ENCODE measurements around the gene ARHGAP45.

Gene ARHGAP45

DNA sequence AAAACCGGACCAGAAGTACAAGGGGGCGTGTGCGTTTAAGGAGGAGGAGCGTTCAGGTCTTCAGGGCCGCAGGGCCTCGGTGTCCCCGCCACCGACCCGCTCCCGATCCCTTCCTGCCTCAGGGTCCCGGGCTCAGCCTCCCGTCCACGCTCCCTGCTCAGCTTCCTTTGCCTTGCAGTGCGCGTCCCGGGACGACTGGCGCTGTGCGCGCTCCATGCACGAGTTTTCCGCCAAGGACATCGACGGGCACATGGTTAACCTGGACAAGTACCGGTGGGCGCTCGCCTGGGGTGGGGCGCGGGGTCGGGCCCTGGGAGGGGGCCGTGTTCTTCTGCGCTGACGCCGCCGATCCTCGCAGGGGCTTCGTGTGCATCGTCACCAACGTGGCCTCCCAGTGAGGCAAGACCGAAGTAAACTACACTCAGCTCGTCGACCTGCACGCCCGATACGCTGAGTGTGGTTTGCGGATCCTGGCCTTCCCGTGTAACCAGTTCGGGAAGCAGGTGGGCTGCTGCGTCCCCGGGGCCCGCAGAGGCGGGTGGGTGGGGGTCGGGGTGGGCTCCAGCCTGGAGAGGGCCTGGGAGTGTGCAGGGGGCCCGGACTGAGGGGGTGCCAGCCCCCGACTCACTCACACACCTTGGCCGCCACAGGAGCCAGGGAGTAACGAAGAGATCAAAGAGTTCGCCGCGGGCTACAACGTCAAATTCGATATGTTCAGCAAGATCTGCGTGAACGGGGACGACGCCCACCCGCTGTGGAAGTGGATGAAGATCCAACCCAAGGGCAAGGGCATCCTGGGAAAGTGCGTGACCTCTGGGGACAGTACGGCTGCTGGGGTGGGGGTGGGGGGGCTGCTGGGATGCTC is 38.3 kb downstream of the ARHGAP45 start:
- Histone ChIP-seq H2AFZ (ENCODE audit: low read length) (peak overlapping the region; percentile 82), H2BK15ac (ENCODE audit: low read length) (no peak overlapping the region), H4K8ac (ENCODE audit: low read depth, low read length) (no peak overlapping the region), H3K23ac (ENCODE audit: low read depth, low read length, poor library complexity) (peak overlapping the region; percentile 94), H2BK5ac (ENCODE audit: low read length) (peak overlapping the region; percentile 98), H2BK12ac (ENCODE audit: low read length) (no peak overlapping the region), H2AK5ac (ENCODE audit: low read depth, low read length) (peak overlapping the region; percentile 99), H3K9ac (ENCODE audit: low read depth, low read length, poor library complexity) (peak overlapping the region; percentile 95), H3K36me3 (replicated peaks in 1 of 2; ENCODE audit: control insufficient read depth in 2 of 2, insufficient read depth in 2 of 2, low read length in 2 of 2) (peaks cover 20 to 34% of the 10 kb centered on the region in 2 donors), H2BK120ac (ENCODE audit: low read depth, low read length) (peak overlapping the region; percentile 87), H4K91ac (ENCODE audit: low read depth, low read length, poor library complexity) (no peak overlapping the region), H3K9me3 (replicated peaks in 1 of 2; ENCODE audit: control insufficient read depth in 2 of 2, insufficient read depth in 1 of 2, low read depth in 1 of 2, low read length in 2 of 2) (no peaks in the 10 kb centered on the region), H3K18ac (ENCODE audit: low read length) (peak overlapping the region; percentile 94), H3K4me2 (ENCODE audit: insufficient read depth, low read length, poor library complexity, severe bottlenecking) (peak overlapping the region; percentile 93), H3K27ac (replicated peaks; ENCODE audit: low read length) (peak overlapping the region; percentile 97), H3K27me3 (ENCODE audit: control insufficient read depth in 3 of 3, insufficient read depth in 3 of 3, low read depth in 1 of 3, low read length in 3 of 3) (no peaks in the 10 kb centered on the region), H3K4me1 (ENCODE audit: control insufficient read depth in 2 of 2, insufficient read depth in 1 of 2, low read depth in 1 of 2, low read length in 2 of 2) (peaks cover 14 to 25% of the 10 kb centered on the region in 2 donors), H3K79me1 (ENCODE audit: low read depth, low read length) (peaks cover 18% of the 10 kb centered on the region), H3K4me3 (ENCODE audit: low read length in 2 of 2) (peak overlapping the region; percentile 72 to 96), H3K14ac (ENCODE audit: low read length) (peak overlapping the region; percentile 82), H3K4ac (ENCODE audit: low read length) (peak overlapping the region; percentile 93)
- no peak for DNase-seq (ENCODE audit: low spot score)
- no CpG with 5 or more reads among the region's 69 CpGs for WGBS, 2 donors (ENCODE audit: extremely low coverage in 2 of 2, insufficient read length in 2 of 2, insufficient replicate concordance in 1 of 2)

DNA sequence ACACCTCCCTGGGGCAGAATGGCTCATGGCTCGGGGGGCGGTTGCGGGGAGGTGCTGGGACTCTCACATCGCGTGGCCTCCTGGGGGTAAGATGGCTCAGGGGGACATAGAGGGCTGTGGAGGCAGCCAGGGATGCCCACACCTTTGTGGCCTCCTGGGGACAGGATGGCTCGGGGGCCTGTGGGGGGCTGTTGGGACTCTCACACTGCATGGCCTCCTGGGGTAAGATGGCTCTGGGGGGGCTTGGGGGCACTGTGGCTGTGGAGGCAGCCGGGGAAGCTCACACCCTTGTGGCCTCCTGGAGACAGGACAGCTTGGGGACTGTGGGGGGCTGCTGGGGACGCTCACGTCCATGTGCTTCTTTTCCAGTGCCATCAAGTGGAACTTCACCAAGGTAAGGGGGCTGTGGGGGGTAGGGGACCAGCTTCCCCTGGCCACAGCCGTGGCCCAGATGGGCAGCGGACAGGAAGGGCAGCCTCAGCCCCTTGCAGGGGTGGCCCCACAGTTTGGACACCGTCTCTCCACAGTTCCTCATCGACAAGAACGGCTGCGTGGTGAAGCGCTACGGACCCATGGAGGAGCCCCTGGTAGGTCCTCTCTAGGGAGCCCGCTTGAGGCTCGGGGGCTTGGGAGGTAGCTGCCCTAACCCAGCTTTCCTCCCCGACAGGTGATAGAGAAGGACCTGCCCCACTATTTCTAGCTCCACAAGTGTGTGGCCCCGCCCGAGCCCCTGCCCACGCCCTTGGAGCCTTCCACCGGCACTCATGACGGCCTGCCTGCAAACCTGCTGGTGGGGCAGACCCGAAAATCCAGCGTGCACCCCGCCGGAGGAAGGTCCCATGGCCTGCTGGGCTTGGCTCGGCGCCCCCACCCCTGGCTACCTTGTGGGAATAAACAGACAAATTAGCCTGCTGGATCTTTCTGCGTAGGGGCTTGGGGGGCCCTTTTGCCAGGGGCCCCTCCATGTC is 39.2 kb downstream of the ARHGAP45 start:
- H2AK5ac ChIP-seq (ENCODE audit: low read depth, low read length), result peak overlapping the region; percentile 86

DNA sequence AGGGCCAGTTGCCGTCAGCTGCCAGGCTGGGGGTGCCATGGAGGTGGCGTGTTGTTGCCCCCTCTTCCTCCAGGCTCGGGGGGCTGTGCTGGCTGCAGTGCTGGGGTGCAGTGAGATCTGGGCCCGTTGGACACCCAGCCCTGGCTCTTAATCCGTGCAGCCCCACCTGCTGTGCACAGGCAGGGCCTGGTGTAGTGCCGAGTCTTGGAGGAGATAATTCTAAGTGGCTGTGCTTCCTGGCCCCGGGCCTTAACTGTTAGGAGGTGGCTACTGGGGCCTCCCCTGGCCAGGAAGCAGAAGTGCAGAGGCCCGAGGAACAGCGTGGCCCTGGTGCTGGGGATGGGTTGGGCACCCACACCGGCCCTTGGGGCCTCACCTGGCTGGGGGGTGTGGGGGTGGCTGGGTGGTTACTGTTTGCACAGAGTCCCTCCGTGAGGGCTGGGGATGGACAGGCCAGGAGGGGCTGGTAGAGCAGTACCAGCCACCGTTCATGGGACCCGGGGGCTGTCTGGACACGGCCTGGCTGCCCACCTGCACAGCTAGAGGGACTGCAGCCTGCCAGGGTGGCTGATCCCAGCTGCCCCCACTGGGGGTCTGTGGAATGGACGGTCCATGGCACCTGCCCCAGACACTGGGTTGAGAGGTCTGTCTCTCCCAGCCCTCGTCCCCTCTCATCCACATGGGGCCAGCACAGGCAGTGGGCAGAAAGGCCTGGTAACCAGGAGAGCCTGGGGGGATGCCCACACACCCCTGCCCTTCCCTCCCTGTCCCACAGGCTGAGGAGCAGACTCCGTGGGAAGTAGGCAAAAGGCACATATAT is 40.1 kb downstream of the ARHGAP45 start:
- H3K9ac ChIP-seq (ENCODE audit: low read depth, low read length, poor library complexity), result peak overlapping the region; percentile 70
- peaks cover 9 to 17% of the 10 kb centered on the region in 2 donors for H3K4me1 ChIP-seq (ENCODE audit: control insufficient read depth in 2 of 2, insufficient read depth in 1 of 2, low read depth in 1 of 2, low read length in 2 of 2)
- no peak overlapping the region for H2BK5ac ChIP-seq (ENCODE audit: low read length)
- H2AK5ac ChIP-seq (ENCODE audit: low read depth, low read length), result peak overlapping the region; percentile 86
- H4K8ac ChIP-seq (ENCODE audit: low read depth, low read length), result no peak overlapping the region
- H3K4ac ChIP-seq (ENCODE audit: low read length), result no peak overlapping the region
- H2BK120ac ChIP-seq (ENCODE audit: low read depth, low read length), result no peak overlapping the region
- H2BK15ac ChIP-seq (ENCODE audit: low read length), result no peak overlapping the region
- no peak overlapping the region for H3K4me3 ChIP-seq (ENCODE audit: low read length in 2 of 2)
- H4K91ac ChIP-seq (ENCODE audit: low read depth, low read length, poor library complexity), result no peak overlapping the region
- no peak for DNase-seq (ENCODE audit: low spot score)
- H3K23ac ChIP-seq (ENCODE audit: low read depth, low read length, poor library complexity), result peak overlapping the region; percentile 85
- H3K18ac ChIP-seq (ENCODE audit: low read length), result peak overlapping the region; percentile 38
- no peak overlapping the region for H3K27ac ChIP-seq (replicated peaks; ENCODE audit: low read length)
- H3K9me3 ChIP-seq (replicated peaks in 1 of 2; ENCODE audit: control insufficient read depth in 2 of 2, insufficient read depth in 1 of 2, low read depth in 1 of 2, low read length in 2 of 2), result no peaks in the 10 kb centered on the region
- no peaks in the 10 kb centered on the region for H3K27me3 ChIP-seq (ENCODE audit: control insufficient read depth in 3 of 3, insufficient read depth in 3 of 3, low read depth in 1 of 3, low read length in 3 of 3)
- H3K4me2 ChIP-seq (ENCODE audit: insufficient read depth, low read length, poor library complexity, severe bottlenecking), result no peak overlapping the region
- WGBS, 2 donors (ENCODE audit: extremely low coverage in 2 of 2, insufficient read length in 2 of 2, insufficient replicate concordance in 1 of 2), result no CpG with 5 or more reads among the region's 17 CpGs
- no peak overlapping the region for H2AFZ ChIP-seq (ENCODE audit: low read length)
- peaks cover 18% of the 10 kb centered on the region for H3K79me1 ChIP-seq (ENCODE audit: low read depth, low read length)
- peaks cover 20 to 42% of the 10 kb centered on the region in 2 donors for H3K36me3 ChIP-seq (replicated peaks in 1 of 2; ENCODE audit: control insufficient read depth in 2 of 2, insufficient read depth in 2 of 2, low read length in 2 of 2)
- H2BK12ac ChIP-seq (ENCODE audit: low read length), result no peak overlapping the region
- H3K14ac ChIP-seq (ENCODE audit: low read length), result no peak overlapping the region

More for the DNA sequence above, 39.2 kb downstream of the ARHGAP45 start:
- H3K14ac ChIP-seq (ENCODE audit: low read length), result peak overlapping the region; percentile 21
- H3K27me3 ChIP-seq (ENCODE audit: control insufficient read depth in 3 of 3, insufficient read depth in 3 of 3, low read depth in 1 of 3, low read length in 3 of 3), result no peaks in the 10 kb centered on the region
- H3K4ac ChIP-seq (ENCODE audit: low read length), result no peak overlapping the region
- DNase-seq (ENCODE audit: low spot score), result no peak
- H4K91ac ChIP-seq (ENCODE audit: low read depth, low read length, poor library complexity), result no peak overlapping the region
- H3K18ac ChIP-seq (ENCODE audit: low read length), result peak overlapping the region; percentile 38
- H3K79me1 ChIP-seq (ENCODE audit: low read depth, low read length), result peaks cover 18% of the 10 kb centered on the region
- peaks cover 14 to 25% of the 10 kb centered on the region in 2 donors for H3K4me1 ChIP-seq (ENCODE audit: control insufficient read depth in 2 of 2, insufficient read depth in 1 of 2, low read depth in 1 of 2, low read length in 2 of 2)
- peaks cover 20 to 42% of the 10 kb centered on the region in 2 donors for H3K36me3 ChIP-seq (replicated peaks in 1 of 2; ENCODE audit: control insufficient read depth in 2 of 2, insufficient read depth in 2 of 2, low read length in 2 of 2)
- peak overlapping the region in 1 of 2 donors; percentile 9 for H3K4me3 ChIP-seq (ENCODE audit: low read length in 2 of 2)
- no peak overlapping the region for H3K27ac ChIP-seq (replicated peaks; ENCODE audit: low read length)
- no peak overlapping the region for H3K4me2 ChIP-seq (ENCODE audit: insufficient read depth, low read length, poor library complexity, severe bottlenecking)
- no CpG with 5 or more reads among the region's 32 CpGs for WGBS, 2 donors (ENCODE audit: extremely low coverage in 2 of 2, insufficient read length in 2 of 2, insufficient replicate concordance in 1 of 2)
- no peak overlapping the region for H2BK12ac ChIP-seq (ENCODE audit: low read length)
- peak overlapping the region; percentile 60 for H3K9ac ChIP-seq (ENCODE audit: low read depth, low read length, poor library complexity)
- peak overlapping the region; percentile 85 for H3K23ac ChIP-seq (ENCODE audit: low read depth, low read length, poor library complexity)
- no peak overlapping the region for H2BK15ac ChIP-seq (ENCODE audit: low read length)
- H2BK5ac ChIP-seq (ENCODE audit: low read length), result peak overlapping the region; percentile 5
- no peaks in the 10 kb centered on the region for H3K9me3 ChIP-seq (replicated peaks in 1 of 2; ENCODE audit: control insufficient read depth in 2 of 2, insufficient read depth in 1 of 2, low read depth in 1 of 2, low read length in 2 of 2)
- no peak overlapping the region for H2AFZ ChIP-seq (ENCODE audit: low read length)
- H2BK120ac ChIP-seq (ENCODE audit: low read depth, low read length), result no peak overlapping the region
- H4K8ac ChIP-seq (ENCODE audit: low read depth, low read length), result peak overlapping the region; percentile 82
